ENCODE data around the gene KARS1. TPM values are rescaled to one million over a fixed set of nuclear protein-coding genes. Genes with fewer than 3 reads are reported as not detected.
"Not testable (repeated sequence)": the region's sequence is repeated elsewhere in the genome, so short reads cannot be mapped to it uniquely, and the experiment has no call there.

Gene KARS1
- total RNA-seq, 5 donors from 2014 or later (not counting 1 experiment from before 2014, with no cell fraction given) = 121 to 151 (median 128) TPM

GRCh38 chr16:75593825-75594820 is 53.3 kb downstream of the KARS1 start:
- no peaks in the 10 kb centered on the region for H3K27me3 ChIP-seq (replicated peaks in 1 of 2; ENCODE audit: control insufficient read depth in 2 of 2, extremely low read depth in 1 of 2, insufficient read depth in 2 of 2, low read length in 1 of 2)
- CTCF ChIA-PET = interaction anchor here in 1 of 2 donors (0.7 kb wide), 1 partner anchor 76 kb away, joined by 3 read pairs; no protein-coding TSS in a partner anchor
- 83% methylated on average over 9 of the region's 17 CpGs for WGBS (ENCODE audit: insufficient coverage)
- POLR2A ChIA-PET = no interaction called here
- no peaks in the 10 kb centered on the region for H3K4me1 ChIP-seq (ENCODE audit: control insufficient read depth in 1 of 2, extremely low read depth in 1 of 2, insufficient read depth in 2 of 2, low read length in 2 of 2)
- Mint-ChIP-seq H3K27me3 (no peaks in the 10 kb centered on the region), H3K4me1 (peaks cover 7% of the 10 kb centered on the region in 3 donors), H3K4me3 (no peak overlapping the region), H3K9me3 (peaks cover 0 to 5% (median 5%) of the 10 kb centered on the region in 3 donors), H3K36me3 (peaks cover 33% of the 10 kb centered on the region), H3K27ac (peak overlapping the region; percentile 5 to 14)
- no peaks in the 10 kb centered on the region for H3K9me3 ChIP-seq
- H3K4me3 ChIP-seq (ENCODE audit: control insufficient read depth in 1 of 2, extremely low read depth in 1 of 2, low read length in 1 of 2) = no peak overlapping the region
- DNase-seq (no peak), ATAC-seq (replicated peaks in 1 of 4) (no peak)
- H3K27ac ChIP-seq (ENCODE audit: low read length) = no peak overlapping the region
- peaks cover 9 to 18% of the 10 kb centered on the region in 2 donors for H3K36me3 ChIP-seq (ENCODE audit: control insufficient read depth in 2 of 2, extremely low read depth in 1 of 2, insufficient read depth in 1 of 2, low read length in 1 of 2)

GRCh38 chr16:75593308-75593707 is 54.2 kb downstream of the KARS1 start:
- no peaks in the 10 kb centered on the region for H3K27me3 Mint-ChIP-seq
- 89% methylated on average over 3 of the region's 6 CpGs for WGBS (ENCODE audit: insufficient coverage)
- H3K27ac Mint-ChIP-seq = no peak overlapping the region
- Histone ChIP-seq H3K27me3 (replicated peaks in 1 of 2; ENCODE audit: control insufficient read depth in 2 of 2, extremely low read depth in 1 of 2, insufficient read depth in 2 of 2, low read length in 1 of 2) (no peaks in the 10 kb centered on the region), H3K36me3 (ENCODE audit: control insufficient read depth in 2 of 2, extremely low read depth in 1 of 2, insufficient read depth in 1 of 2, low read length in 1 of 2) (peaks cover 5 to 18% of the 10 kb centered on the region in 2 donors), H3K27ac (ENCODE audit: low read length) (no peak overlapping the region), H3K4me1 (ENCODE audit: control insufficient read depth in 1 of 2, extremely low read depth in 1 of 2, insufficient read depth in 2 of 2, low read length in 2 of 2) (no peaks in the 10 kb centered on the region), H3K4me3 (ENCODE audit: control insufficient read depth in 1 of 2, extremely low read depth in 1 of 2, low read length in 1 of 2) (no peak overlapping the region), H3K9me3 (no peaks in the 10 kb centered on the region)
- ChIA-PET CTCF (no interaction called here), POLR2A (no interaction called here)
- DNase-seq = no peak
- H3K4me1 Mint-ChIP-seq = peaks cover 7% of the 10 kb centered on the region in 3 donors
- peaks cover 0 to 5% (median 5%) of the 10 kb centered on the region in 3 donors for H3K9me3 Mint-ChIP-seq
- no peak overlapping the region for H3K4me3 Mint-ChIP-seq
- ATAC-seq (replicated peaks in 1 of 4) = no peak
- peaks cover 35% of the 10 kb centered on the region for H3K36me3 Mint-ChIP-seq

- peaks cover under 1 to 17% of the 10 kb centered on the region in 2 donors for H3K36me3 ChIP-seq (ENCODE audit: control insufficient read depth in 2 of 2, extremely low read depth in 1 of 2, insufficient read depth in 1 of 2, low read length in 1 of 2)
- H3K27me3 ChIP-seq (replicated peaks in 1 of 2; ENCODE audit: control insufficient read depth in 2 of 2, extremely low read depth in 1 of 2, insufficient read depth in 2 of 2, low read length in 1 of 2); H3K4me1 Mint-ChIP-seq; DNase-seq; CTCF ChIA-PET; H3K27ac ChIP-seq (ENCODE audit: low read length); ATAC-seq (replicated peaks in 1 of 4); H3K4me1 ChIP-seq (ENCODE audit: control insufficient read depth in 1 of 2, extremely low read depth in 1 of 2, insufficient read depth in 2 of 2, low read length in 2 of 2); H3K4me3 Mint-ChIP-seq; H3K4me3 ChIP-seq (ENCODE audit: control insufficient read depth in 1 of 2, extremely low read depth in 1 of 2, low read length in 1 of 2); H3K27ac Mint-ChIP-seq; H3K9me3 Mint-ChIP-seq; H3K27me3 Mint-ChIP-seq; H3K9me3 ChIP-seq: not testable (repeated sequence)
- H3K36me3 Mint-ChIP-seq = peaks cover 22% of the 10 kb centered on the region
- POLR2A ChIA-PET = interaction anchor here in 1 of 2 donors (0.7 kb wide), 1 partner anchor 27 kb away, joined by 3 read pairs; no protein-coding TSS in a partner anchor
- WGBS (ENCODE audit: insufficient coverage) = 95% methylated on average over 6 of the region's 9 CpGs
Measured at GRCh38 chr16:75591927-75592326, 55.5 kb downstream of the KARS1 start.

GRCh38 chr16:75590920-75591843 is 56.3 kb downstream of the KARS1 start:
- Mint-ChIP-seq H3K4me3 (no peak overlapping the region), H3K9me3 (no peaks in the 10 kb centered on the region), H3K36me3 (peaks cover 19% of the 10 kb centered on the region), H3K4me1 (peaks cover 7% of the 10 kb centered on the region in 3 donors), H3K27me3 (no peaks in the 10 kb centered on the region), H3K27ac (no peak overlapping the region)
- ChIA-PET POLR2A (no interaction called here), CTCF (interaction anchor here in 1 of 2 donors (0.6 kb wide), 2 partner anchors 22 to 74 kb away, joined by 3 read pairs; no protein-coding TSS in a partner anchor)
- ATAC-seq (replicated peaks in 1 of 4) = no peak
- 93% methylated on average over 3 of the region's 8 CpGs for WGBS (ENCODE audit: insufficient coverage)
- H3K4me1 ChIP-seq (ENCODE audit: control insufficient read depth in 1 of 2, extremely low read depth in 1 of 2, insufficient read depth in 2 of 2, low read length in 2 of 2) = no peaks in the 10 kb centered on the region
- no peak for DNase-seq
- H3K4me3 ChIP-seq (ENCODE audit: control insufficient read depth in 1 of 2, extremely low read depth in 1 of 2, low read length in 1 of 2) = no peak overlapping the region
- H3K36me3 ChIP-seq (ENCODE audit: control insufficient read depth in 2 of 2, extremely low read depth in 1 of 2, insufficient read depth in 1 of 2, low read length in 1 of 2) = peaks cover 0 to 16% of the 10 kb centered on the region in 2 donors
- H3K27me3 ChIP-seq (replicated peaks in 1 of 2; ENCODE audit: control insufficient read depth in 2 of 2, extremely low read depth in 1 of 2, insufficient read depth in 2 of 2, low read length in 1 of 2) = no peaks in the 10 kb centered on the region
- H3K27ac ChIP-seq (ENCODE audit: low read length) = no peak overlapping the region
- no peaks in the 10 kb centered on the region for H3K9me3 ChIP-seq

GRCh38 chr16:75589306-75589705 is 58.2 kb downstream of the KARS1 start:
- Mint-ChIP-seq H3K4me3 (no peak overlapping the region), H3K27me3 (no peaks in the 10 kb centered on the region), H3K27ac (no peak overlapping the region), H3K4me1 (peaks cover under 1 to 9% (median 3%) of the 10 kb centered on the region in 3 donors), H3K9me3 (no peaks in the 10 kb centered on the region), H3K36me3 (peaks cover 16% of the 10 kb centered on the region)
- Histone ChIP-seq H3K36me3 (ENCODE audit: control insufficient read depth in 2 of 2, extremely low read depth in 1 of 2, insufficient read depth in 1 of 2, low read length in 1 of 2) (peaks cover 0 to 12% of the 10 kb centered on the region in 2 donors), H3K27ac (ENCODE audit: low read length) (no peak overlapping the region), H3K9me3 (no peaks in the 10 kb centered on the region), H3K4me1 (ENCODE audit: control insufficient read depth in 1 of 2, extremely low read depth in 1 of 2, insufficient read depth in 2 of 2, low read length in 2 of 2) (no peaks in the 10 kb centered on the region), H3K4me3 (ENCODE audit: control insufficient read depth in 1 of 2, extremely low read depth in 1 of 2, low read length in 1 of 2) (no peak overlapping the region), H3K27me3 (replicated peaks in 1 of 2; ENCODE audit: control insufficient read depth in 2 of 2, extremely low read depth in 1 of 2, insufficient read depth in 2 of 2, low read length in 1 of 2) (no peaks in the 10 kb centered on the region)
- CTCF ChIA-PET = no interaction called here
- ATAC-seq (replicated peaks in 1 of 4) (no peak), DNase-seq (no peak)
- POLR2A ChIA-PET = interaction anchor here in 1 of 2 donors (0.6 kb wide), 1 partner anchor 12 kb away, joined by 3 read pairs; no protein-coding TSS in a partner anchor
- 100% methylated on average over 3 of the region's 3 CpGs for WGBS (ENCODE audit: insufficient coverage)

GRCh38 chr16:75588716-75589115 is 58.7 kb downstream of the KARS1 start:
- H3K9me3 ChIP-seq = no peaks in the 10 kb centered on the region
- no peak overlapping the region for H3K4me3 ChIP-seq (ENCODE audit: control insufficient read depth in 1 of 2, extremely low read depth in 1 of 2, low read length in 1 of 2)
- H3K4me1 ChIP-seq (ENCODE audit: control insufficient read depth in 1 of 2, extremely low read depth in 1 of 2, insufficient read depth in 2 of 2, low read length in 2 of 2) = no peaks in the 10 kb centered on the region
- WGBS (ENCODE audit: insufficient coverage) = 100% methylated on average over 1 of the region's 4 CpGs
- ChIA-PET POLR2A (interaction anchor here in 1 of 2 donors (0.6 kb wide), 1 partner anchor 12 kb away, joined by 3 read pairs; no protein-coding TSS in a partner anchor), CTCF (interaction anchor here in 1 of 2 donors (0.6 kb wide), 1 partner anchor 397 kb away, joined by 8 read pairs; no protein-coding TSS in a partner anchor)
- H3K4me3 Mint-ChIP-seq = no peak overlapping the region
- no peaks in the 10 kb centered on the region for H3K27me3 Mint-ChIP-seq
- H3K4me1 Mint-ChIP-seq = peaks cover 0 to 11% (median 5%) of the 10 kb centered on the region in 3 donors
- no peak overlapping the region for H3K27ac ChIP-seq (ENCODE audit: low read length)
- no peaks in the 10 kb centered on the region for H3K27me3 ChIP-seq (replicated peaks in 1 of 2; ENCODE audit: control insufficient read depth in 2 of 2, extremely low read depth in 1 of 2, insufficient read depth in 2 of 2, low read length in 1 of 2)
- H3K27ac Mint-ChIP-seq = no peak overlapping the region
- ATAC-seq (replicated peaks in 1 of 4) (no peak), DNase-seq (no peak)
- H3K36me3 Mint-ChIP-seq = peaks cover 12% of the 10 kb centered on the region
- H3K9me3 Mint-ChIP-seq = no peaks in the 10 kb centered on the region
- peaks cover 0 to 6% of the 10 kb centered on the region in 2 donors for H3K36me3 ChIP-seq (ENCODE audit: control insufficient read depth in 2 of 2, extremely low read depth in 1 of 2, insufficient read depth in 1 of 2, low read length in 1 of 2)
